ENCODE data around the gene SLC7A6.

SLC7A6 gene

DNA sequence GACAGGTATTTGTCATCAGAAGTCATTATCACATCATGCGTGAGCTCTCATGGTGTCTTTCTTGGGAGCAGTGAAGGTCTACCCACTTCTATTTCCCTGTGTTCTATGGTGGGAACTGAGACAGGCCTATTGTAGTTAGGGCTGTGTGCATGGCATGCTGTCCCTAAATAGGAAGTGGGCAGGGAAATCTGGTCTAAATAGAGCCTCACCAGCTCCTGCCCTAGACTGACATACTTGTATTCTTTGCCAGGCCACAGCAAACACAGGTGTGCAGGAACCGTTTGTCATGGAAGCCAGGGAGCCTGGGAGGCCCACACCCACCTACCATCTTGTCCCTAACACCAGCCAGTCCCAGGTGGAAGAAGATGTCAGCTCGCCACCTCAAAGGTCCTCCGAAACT, 10.1 kb downstream of the SLC7A6 start:
- peaks cover 42% of the 10 kb centered on the region for H3K36me3 ChIP-seq (replicated peaks)
- H3K27me3 ChIP-seq (ENCODE audit: low read depth): no peaks in the 10 kb centered on the region
- H3K9me3 ChIP-seq: no peaks in the 10 kb centered on the region
- no peaks in the 10 kb centered on the region for H3K4me1 ChIP-seq
- in situ Hi-C loops (cut with MboI; ENCODE audit: low sequenced_read_pairs): no loop called here
- DNase-seq (ENCODE audit: low spot score in 2 of 2): no peak
- no peak overlapping the region for H3K4me3 ChIP-seq

DNA sequence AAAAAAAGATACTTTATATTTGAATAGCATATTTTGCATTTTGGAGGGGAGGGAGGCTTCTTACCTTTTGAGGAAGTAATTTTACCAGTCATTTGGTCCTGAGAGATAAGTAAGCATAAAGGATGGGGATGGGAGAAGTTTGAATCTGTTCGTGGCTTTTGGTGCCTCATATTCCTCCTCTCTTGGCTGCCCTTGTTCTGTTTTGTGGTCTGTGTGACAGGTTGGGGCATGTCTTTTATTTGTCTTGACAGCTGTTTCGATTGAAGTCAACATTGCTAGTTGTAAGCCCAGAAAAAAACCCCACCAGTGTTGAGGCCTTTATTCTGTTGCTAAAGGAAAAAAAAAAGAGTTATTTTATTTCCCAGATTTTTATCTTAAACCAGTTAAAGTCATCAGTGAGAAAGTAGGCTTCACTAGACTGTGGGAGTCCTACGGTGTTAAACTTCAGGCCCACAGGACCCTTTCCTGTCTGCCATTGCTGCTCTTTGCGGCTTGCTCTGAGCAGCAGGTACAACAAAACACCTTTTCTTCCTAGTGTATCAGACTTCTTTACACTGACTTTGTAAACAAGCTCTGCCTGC, 11.4 kb downstream of the SLC7A6 start:
- Histone ChIP-seq H3K36me3 (replicated peaks) (peaks cover 46% of the 10 kb centered on the region), H3K9me3 (no peaks in the 10 kb centered on the region), H3K4me3 (no peak overlapping the region), H3K4me1 (no peaks in the 10 kb centered on the region), H3K27me3 (ENCODE audit: low read depth) (no peaks in the 10 kb centered on the region)
- in situ Hi-C loops (cut with MboI; ENCODE audit: low sequenced_read_pairs): no loop called here
- no peak for DNase-seq (ENCODE audit: low spot score in 2 of 2)

DNA sequence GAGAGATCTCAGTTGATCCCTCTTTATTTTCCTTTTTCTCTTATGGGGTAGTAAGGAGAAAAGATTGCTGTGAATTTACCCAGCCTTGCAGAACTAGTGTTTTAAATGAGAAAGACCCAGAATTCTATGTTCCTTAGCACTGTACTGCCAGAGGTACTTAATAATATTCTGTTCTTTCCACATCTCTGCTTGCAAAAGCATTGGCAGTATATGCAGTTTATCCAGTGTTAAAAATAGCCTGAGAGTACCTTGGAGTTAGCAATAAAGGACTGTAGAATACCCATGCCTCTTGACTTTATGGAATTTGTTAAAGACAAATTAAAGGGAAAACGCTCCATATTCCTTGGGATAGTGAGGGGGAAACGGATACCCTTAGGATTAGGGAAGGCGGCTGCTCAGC, 11.9 kb downstream of the SLC7A6 start:
- in situ Hi-C loops (cut with MboI; ENCODE audit: low sequenced_read_pairs): no loop called here
- Histone ChIP-seq H3K9me3 (no peaks in the 10 kb centered on the region), H3K4me3 (no peak overlapping the region), H3K27me3 (ENCODE audit: low read depth) (no peaks in the 10 kb centered on the region), H3K4me1 (no peaks in the 10 kb centered on the region), H3K36me3 (replicated peaks) (peaks cover 47% of the 10 kb centered on the region)
- DNase-seq (ENCODE audit: low spot score in 2 of 2): no peak

DNA sequence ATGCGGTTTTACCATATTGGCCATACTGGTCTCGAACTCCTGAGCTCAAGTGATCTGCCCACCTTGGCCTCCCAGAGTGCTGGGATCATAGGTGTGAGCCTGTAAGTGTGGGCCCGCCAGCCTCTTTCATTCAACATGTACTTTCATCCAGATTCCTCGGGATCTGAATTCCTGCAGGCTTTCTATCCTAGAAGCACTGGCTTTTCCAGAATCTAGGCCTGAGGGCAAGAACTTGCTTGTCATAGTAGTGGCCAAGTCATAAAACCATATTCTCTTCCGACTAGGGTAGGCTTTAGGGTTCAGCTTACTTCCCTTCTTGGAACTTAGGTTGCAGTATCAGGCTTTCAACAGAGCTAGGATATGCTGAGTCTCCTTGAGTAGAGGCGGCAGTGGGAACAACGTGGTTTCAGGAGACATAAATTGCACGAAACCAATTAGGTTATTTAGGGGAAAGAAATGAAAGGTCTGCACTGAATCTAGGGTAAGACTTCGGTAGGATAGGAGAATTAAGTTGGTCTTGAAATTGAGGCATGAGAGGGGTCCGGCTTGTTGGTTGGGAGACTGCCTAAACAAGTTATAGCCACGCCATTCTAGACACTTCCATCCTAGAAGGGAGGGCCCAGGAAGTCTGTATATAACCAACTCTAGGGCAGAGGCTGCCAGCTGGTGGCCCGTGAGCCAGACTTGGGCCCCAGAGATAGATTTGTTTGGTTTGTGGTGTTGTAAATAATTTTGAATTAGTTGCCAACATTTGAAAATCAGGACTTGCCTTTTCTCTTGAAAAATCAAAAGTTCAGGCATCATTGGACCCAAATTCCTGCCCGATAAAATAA, 15.6 kb downstream of the SLC7A6 start:
- H3K4me3 ChIP-seq: no peak overlapping the region
- H3K4me1 ChIP-seq: no peaks in the 10 kb centered on the region
- no peaks in the 10 kb centered on the region for H3K27me3 ChIP-seq (ENCODE audit: low read depth)
- peaks cover 53% of the 10 kb centered on the region for H3K36me3 ChIP-seq (replicated peaks)
- no peak for DNase-seq (ENCODE audit: low spot score in 2 of 2)
- in situ Hi-C loops (cut with MboI; ENCODE audit: low sequenced_read_pairs): no loop called here
- no peaks in the 10 kb centered on the region for H3K9me3 ChIP-seq

DNA sequence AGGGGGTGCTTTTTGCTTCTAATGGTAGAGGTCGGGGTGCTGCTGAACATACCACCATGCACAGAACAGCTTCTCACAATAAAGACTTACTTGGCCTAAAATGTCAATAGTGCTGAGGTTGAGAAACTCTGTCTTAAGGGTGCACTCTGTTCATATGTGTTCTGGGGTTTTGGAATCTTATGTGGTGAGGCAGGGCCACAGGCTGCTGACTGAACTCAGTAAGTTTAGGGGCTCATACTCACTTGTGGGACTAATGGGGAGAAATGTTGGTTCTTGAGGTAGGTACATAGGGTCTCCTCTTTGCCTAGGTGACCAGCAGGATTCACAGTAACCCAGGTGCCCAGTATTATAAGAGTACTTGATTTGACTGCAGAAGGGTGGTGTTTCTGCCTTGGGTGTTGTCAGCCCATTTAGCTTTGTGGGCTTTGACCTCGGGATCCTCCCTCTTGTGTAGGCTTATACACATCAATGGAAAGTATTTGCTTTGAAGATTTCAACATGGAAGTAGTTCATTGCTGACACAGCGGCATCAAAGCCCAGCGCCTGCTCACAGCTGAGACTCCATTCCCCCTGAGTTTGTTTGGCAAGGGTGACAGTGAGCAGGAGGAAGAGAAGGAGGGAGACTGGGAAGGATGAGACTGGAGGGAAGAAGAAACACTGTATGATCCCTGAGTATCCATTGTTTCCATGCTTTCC, 17.2 kb downstream of the SLC7A6 start:
- peaks cover 53% of the 10 kb centered on the region for H3K36me3 ChIP-seq (replicated peaks)

DNA sequence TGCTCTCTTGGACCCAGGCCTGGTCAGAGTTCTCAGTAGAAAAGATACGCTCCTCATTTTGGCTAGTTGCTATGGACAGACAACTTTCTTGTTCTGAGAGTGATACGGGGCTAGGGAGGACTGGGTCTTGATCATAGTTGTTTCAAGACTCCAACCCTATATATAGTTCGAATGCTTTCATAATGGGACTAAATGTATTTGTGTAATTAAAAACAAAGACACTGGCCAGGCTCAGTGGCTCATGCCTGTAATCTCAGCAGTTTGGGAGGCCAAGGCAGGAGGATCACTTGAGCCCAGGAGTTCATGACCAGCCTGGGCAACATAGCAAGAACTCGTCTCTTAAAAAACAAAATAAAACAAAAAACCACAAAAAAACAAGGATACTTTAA, 17.7 kb downstream of the SLC7A6 start:
- Histone ChIP-seq H3K36me3 (replicated peaks) (peaks cover 52% of the 10 kb centered on the region), H3K9me3 (no peaks in the 10 kb centered on the region), H3K27me3 (ENCODE audit: low read depth) (no peaks in the 10 kb centered on the region), H3K4me3 (no peak overlapping the region), H3K4me1 (no peaks in the 10 kb centered on the region)
- in situ Hi-C loops (cut with MboI; ENCODE audit: low sequenced_read_pairs): no loop called here
- no peak for DNase-seq (ENCODE audit: low spot score in 2 of 2)

More for the DNA sequence above, 17.2 kb downstream of the SLC7A6 start:
- Histone ChIP-seq H3K4me3 (no peak overlapping the region), H3K27me3 (ENCODE audit: low read depth) (no peaks in the 10 kb centered on the region), H3K4me1 (no peaks in the 10 kb centered on the region), H3K9me3 (no peaks in the 10 kb centered on the region)
- DNase-seq (ENCODE audit: low spot score in 2 of 2): no peak
- in situ Hi-C loops (cut with MboI; ENCODE audit: low sequenced_read_pairs): no loop called here

DNA sequence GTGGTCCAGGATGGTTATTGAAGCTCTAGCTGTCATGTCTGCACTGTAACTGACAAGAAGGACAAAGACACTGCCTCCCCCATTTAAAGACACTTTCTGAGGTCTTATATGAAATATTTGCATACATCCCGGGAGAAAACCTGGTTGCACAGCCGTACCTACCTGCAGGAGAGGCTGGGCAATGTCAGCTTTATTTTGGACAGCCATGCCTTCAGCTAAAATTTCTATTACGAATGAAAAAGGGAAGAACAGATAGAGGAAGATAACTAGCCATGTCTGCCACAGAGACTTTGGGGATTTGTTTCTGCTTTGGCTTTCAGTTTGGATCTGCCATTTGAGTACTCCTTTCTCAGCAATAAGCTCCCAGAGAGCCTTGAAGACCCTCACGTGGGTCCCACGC, 19.0 kb downstream of the SLC7A6 start:
- no peaks in the 10 kb centered on the region for H3K4me1 ChIP-seq
- no peak overlapping the region for H3K4me3 ChIP-seq
- H3K36me3 ChIP-seq (replicated peaks): peaks cover 51% of the 10 kb centered on the region

DNA sequence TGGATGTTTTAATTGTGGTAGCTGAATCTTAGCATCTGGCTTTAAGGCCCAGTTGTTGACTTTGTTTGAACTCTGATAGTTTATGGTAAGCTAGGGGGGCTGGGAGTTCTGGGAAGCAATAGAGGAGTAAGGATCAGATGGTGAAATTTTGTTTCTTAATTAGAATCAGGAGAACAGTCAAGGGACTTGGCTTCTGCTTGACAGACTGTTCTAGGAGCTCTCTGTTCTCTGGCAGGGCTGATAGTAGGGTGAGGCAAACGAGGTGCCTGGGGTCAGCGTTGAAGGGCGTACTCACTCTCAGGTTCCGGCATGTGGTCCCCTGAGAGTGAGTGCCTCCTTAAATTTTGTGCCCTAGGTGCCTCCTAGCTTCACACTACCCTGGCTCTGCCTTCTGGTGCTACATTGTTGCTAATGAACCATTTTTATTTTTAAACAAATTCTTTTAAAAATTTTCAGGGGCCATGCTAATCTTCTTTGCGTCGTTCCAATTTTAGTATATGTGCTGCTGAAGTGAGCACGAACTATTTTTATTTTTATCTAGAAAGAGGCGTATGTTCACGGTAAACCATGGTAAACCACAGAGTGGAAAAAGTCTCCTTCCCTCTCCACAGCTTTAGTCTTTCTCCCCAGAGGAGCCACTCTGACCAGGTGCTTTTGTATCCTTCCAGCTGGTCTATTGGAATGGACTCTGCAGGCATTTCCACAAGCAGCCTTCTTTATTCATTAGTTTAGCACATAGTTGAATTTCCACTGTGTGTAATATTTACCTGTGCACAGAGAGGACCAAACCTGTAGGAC, 19.7 kb downstream of the SLC7A6 start:
- no peak for DNase-seq (ENCODE audit: low spot score in 2 of 2)
- no peaks in the 10 kb centered on the region for H3K4me1 ChIP-seq
- no peak overlapping the region for H3K4me3 ChIP-seq
- H3K36me3 ChIP-seq (replicated peaks): peaks cover 53% of the 10 kb centered on the region
- in situ Hi-C loops (cut with MboI; ENCODE audit: low sequenced_read_pairs): no loop called here
- H3K27me3 ChIP-seq (ENCODE audit: low read depth): no peaks in the 10 kb centered on the region
- no peaks in the 10 kb centered on the region for H3K9me3 ChIP-seq

More for the DNA sequence above, 19.0 kb downstream of the SLC7A6 start:
- Histone ChIP-seq H3K9me3 (no peaks in the 10 kb centered on the region), H3K27me3 (ENCODE audit: low read depth) (no peaks in the 10 kb centered on the region)
- no peak for DNase-seq (ENCODE audit: low spot score in 2 of 2)
- in situ Hi-C loops (cut with MboI; ENCODE audit: low sequenced_read_pairs): no loop called here

DNA sequence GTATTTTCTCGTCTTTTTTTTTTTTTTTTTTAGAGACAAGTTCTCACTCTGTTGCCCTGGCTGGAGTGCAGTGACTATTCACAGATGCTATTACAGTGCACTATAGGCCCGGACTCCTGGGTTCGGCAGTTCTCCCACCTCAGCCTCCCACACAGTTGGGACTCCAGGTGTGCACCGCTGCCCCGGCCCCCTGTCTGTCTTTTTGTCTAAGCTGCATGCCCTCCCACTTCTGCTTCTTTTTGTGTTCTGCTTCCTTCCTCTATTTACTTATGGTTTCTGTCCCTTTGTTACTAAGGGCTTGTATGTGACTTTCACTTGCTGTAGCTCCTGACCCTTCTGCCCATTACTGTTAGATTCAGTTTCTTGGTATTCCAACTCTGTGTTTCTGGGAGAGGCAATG, 20.5 kb downstream of the SLC7A6 start:
- Histone ChIP-seq H3K36me3 (replicated peaks) (peaks cover 51% of the 10 kb centered on the region), H3K9me3 (no peaks in the 10 kb centered on the region), H3K4me3 (no peak overlapping the region), H3K27me3 (ENCODE audit: low read depth) (no peaks in the 10 kb centered on the region), H3K4me1 (no peaks in the 10 kb centered on the region)
- in situ Hi-C loops (cut with MboI; ENCODE audit: low sequenced_read_pairs): no loop called here
- no peak for DNase-seq (ENCODE audit: low spot score in 2 of 2)

DNA sequence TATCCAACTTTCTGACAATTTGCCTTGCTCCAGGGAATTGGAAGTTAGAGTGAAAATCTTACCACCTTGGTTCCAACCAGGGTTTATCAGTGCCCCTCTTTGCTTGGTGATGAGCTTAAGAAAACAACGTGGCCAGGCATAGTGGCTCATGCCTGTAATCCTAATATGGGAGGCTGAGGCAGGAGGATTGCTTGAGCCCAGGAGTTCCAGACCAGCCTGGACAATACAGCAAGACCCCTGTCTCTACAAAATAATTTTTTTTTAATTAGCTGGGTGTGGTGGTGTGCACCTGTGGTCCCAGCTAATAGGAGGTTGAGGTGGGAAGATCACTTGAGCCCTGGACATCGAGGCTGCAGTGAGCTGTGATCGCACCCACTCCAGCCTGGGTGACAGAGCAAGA, 21.4 kb downstream of the SLC7A6 start:
- no peak overlapping the region for H3K4me3 ChIP-seq
- no peak for DNase-seq (ENCODE audit: low spot score in 2 of 2)
- in situ Hi-C loops (cut with MboI; ENCODE audit: low sequenced_read_pairs): no loop called here
- H3K9me3 ChIP-seq: no peaks in the 10 kb centered on the region
- H3K4me1 ChIP-seq: no peaks in the 10 kb centered on the region
- H3K27me3 ChIP-seq (ENCODE audit: low read depth): no peaks in the 10 kb centered on the region
- H3K36me3 ChIP-seq (replicated peaks): peaks cover 53% of the 10 kb centered on the region

DNA sequence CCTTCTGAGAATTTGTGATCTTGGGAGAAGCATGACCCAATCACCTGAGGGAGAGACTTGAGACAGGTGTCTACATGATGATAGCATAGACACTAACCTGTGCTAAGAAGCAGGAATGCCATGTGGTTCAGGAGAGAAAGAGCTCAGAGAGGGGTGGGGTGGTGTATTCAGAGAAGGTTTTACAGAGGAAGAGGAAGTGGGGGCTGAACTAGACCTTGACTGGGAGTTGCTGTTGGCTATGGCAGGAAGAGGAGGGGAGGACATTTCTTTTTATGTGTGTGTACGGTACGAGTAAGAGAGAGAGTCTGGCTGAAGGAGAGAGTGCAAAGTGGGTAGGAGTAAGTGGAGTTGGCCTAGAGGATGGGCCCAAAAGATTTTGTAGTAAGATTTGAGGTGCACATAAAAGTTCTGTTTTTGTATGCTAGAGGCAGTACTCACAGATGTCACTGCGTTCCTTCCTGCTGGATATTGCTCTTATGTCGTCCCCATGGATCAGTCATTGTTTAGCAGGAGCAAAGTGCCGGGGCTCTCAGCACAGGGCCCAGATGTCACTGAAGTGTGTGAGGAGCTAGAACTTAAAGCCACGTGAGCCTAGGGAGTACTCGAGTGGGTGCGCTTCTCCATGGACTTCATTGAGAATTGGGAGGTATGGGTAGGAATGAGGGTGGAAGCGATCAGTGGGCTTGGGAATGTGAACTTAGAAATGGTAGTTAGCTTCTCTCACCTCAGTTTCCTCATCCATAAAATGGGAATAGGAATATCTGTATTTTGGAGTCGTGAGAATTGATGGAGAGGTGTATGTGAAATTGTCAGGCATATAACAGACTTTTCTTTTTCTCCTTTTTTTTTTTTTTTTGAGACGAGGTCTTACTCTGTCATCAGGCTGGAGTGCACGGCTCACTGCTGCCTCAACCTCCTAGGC, 22.1 kb downstream of the SLC7A6 start:
- peaks cover 57% of the 10 kb centered on the region for H3K36me3 ChIP-seq (replicated peaks)
- no peak overlapping the region for H3K4me3 ChIP-seq
- H3K4me1 ChIP-seq: no peaks in the 10 kb centered on the region
- H3K9me3 ChIP-seq: no peaks in the 10 kb centered on the region
- in situ Hi-C loops (cut with MboI; ENCODE audit: low sequenced_read_pairs): no loop called here
- no peaks in the 10 kb centered on the region for H3K27me3 ChIP-seq (ENCODE audit: low read depth)
- DNase-seq (ENCODE audit: low spot score in 2 of 2): no peak

DNA sequence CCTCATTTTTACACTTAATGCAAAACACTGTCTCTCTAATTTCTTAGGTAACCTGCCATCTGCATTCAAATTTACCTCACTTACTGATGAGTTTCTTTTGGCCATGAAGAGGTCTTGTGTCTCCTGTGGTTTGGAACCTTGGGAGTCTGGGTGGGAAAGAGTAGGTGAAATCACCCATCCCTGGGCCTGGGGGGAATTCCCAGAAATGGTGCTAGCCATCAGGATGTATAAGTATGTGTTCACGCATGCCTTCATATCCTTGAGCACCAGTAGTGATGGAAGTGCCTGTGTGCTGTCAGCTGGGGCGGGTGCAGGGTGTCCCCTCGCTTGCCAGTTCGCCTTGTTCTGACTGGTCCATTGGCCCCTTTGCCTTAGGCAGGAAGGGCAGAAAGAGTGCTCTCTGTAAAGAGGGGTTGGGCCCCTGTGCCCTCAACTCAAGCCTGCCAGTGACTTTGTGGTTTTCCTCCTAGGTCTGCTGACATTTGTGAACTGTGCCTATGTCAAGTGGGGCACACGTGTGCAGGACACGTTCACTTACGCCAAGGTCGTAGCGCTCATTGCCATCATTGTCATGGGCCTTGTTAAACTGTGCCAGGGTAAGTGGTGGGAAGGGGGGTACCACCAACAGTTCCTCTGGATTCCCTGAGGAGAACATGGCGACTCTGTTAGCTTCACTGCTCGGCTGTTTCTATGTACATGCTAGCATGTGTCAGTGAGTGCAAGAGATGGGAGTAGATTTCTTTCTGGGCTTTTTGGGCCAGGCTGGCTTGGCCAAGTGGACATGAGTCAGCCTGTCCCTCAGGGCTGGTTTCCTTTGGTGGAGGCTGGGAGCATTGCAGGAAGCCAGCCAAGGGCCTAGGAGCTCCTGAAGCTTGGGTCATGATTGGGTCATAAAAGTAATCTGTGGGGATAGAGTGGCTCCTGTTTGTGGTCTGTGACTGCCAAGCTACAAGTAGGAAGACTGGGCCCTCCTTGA, 23.2 kb downstream of the SLC7A6 start:
- H3K27me3 ChIP-seq (ENCODE audit: low read depth): no peaks in the 10 kb centered on the region
- H3K4me3 ChIP-seq: no peak overlapping the region
- in situ Hi-C loops (cut with MboI; ENCODE audit: low sequenced_read_pairs): no loop called here
- no peak for DNase-seq (ENCODE audit: low spot score in 2 of 2)
- no peaks in the 10 kb centered on the region for H3K9me3 ChIP-seq
- H3K4me1 ChIP-seq: no peaks in the 10 kb centered on the region
- H3K36me3 ChIP-seq (replicated peaks): peaks cover 64% of the 10 kb centered on the region
